Skeletal muscle satellite cell (primary cell): ENCODE data around the gene SPATA20.

Experiments used
- H3K27me3 ChIP-seq: 2 replicates; pipeline ENCODE4 v1.7.0; 2013; ENCODE audit warnings: low read length; ENCODE audit not compliant: control insufficient read depth, insufficient read depth
- H3K36me3 ChIP-seq: 2 replicates; pipeline ENCODE4 v1.7.0; 2013; ENCODE audit warnings: mild to moderate bottlenecking, control low read depth, low read length; ENCODE audit not compliant: insufficient read depth
- H3K4me1 ChIP-seq: 2 replicates; pipeline ENCODE4 v1.7.0; 2013; ENCODE audit warnings: low read length; ENCODE audit not compliant: control insufficient read depth, insufficient read depth
- H3K4me2 ChIP-seq: 2 replicates; pipeline ENCODE4 v1.7.0; 2013; ENCODE audit warnings: mild to moderate bottlenecking, low read length
- H3K4me3 ChIP-seq: 2 replicates; pipeline ENCODE4 v1.7.0; 2013; ENCODE audit warnings: low read length
- H3K9ac ChIP-seq: 2 replicates; pipeline ENCODE4 v1.7.0; 2013; ENCODE audit warnings: mild to moderate bottlenecking, low read depth, low read length, moderate library complexity
- H3K9me3 ChIP-seq: replicated peaks from 2 replicates; pipeline ENCODE4 v1.7.0; 2013; ENCODE audit warnings: mild to moderate bottlenecking, control low read depth, low read length

The SPATA20 gene

GRCh38 chr17:50585346-50585745, 38.4 kb downstream of the SPATA20 start:
- no peaks in the 10 kb centered on the region for H3K9me3 ChIP-seq
- H3K9ac ChIP-seq = no peak overlapping the region
- no peak overlapping the region for H3K4me2 ChIP-seq
- no peak overlapping the region for H3K4me3 ChIP-seq
- no peaks in the 10 kb centered on the region for H3K36me3 ChIP-seq
- H3K4me1 ChIP-seq = peaks cover 7% of the 10 kb centered on the region
- H3K27me3 ChIP-seq = peaks cover 54% of the 10 kb centered on the region

GRCh38 chr17:50585891-50586290, 38.9 kb downstream of the SPATA20 start:
- peaks cover 51% of the 10 kb centered on the region for H3K27me3 ChIP-seq
- peaks cover 7% of the 10 kb centered on the region for H3K4me1 ChIP-seq
- H3K4me2 ChIP-seq = no peak overlapping the region
- no peak overlapping the region for H3K9ac ChIP-seq
- no peaks in the 10 kb centered on the region for H3K9me3 ChIP-seq
- no peaks in the 10 kb centered on the region for H3K36me3 ChIP-seq
- no peak overlapping the region for H3K4me3 ChIP-seq

GRCh38 chr17:50586421-50587247, 39.7 kb downstream of the SPATA20 start:
- Histone ChIP-seq H3K27me3 (peaks cover 48% of the 10 kb centered on the region), H3K9me3 (no peaks in the 10 kb centered on the region), H3K4me2 (no peak overlapping the region), H3K36me3 (no peaks in the 10 kb centered on the region), H3K4me3 (no peak overlapping the region), H3K4me1 (peaks cover 7% of the 10 kb centered on the region), H3K9ac (no peak overlapping the region)

- Histone ChIP-seq H3K9ac (no peak overlapping the region), H3K4me2 (no peak overlapping the region), H3K27me3 (peaks cover 44% of the 10 kb centered on the region), H3K4me3 (no peak overlapping the region), H3K4me1 (peaks cover 7% of the 10 kb centered on the region), H3K9me3 (no peaks in the 10 kb centered on the region), H3K36me3 (no peaks in the 10 kb centered on the region)
These were observed 40.6 kb downstream of the SPATA20 start for GRCh38 chr17:50587571-50587970.

DNA sequence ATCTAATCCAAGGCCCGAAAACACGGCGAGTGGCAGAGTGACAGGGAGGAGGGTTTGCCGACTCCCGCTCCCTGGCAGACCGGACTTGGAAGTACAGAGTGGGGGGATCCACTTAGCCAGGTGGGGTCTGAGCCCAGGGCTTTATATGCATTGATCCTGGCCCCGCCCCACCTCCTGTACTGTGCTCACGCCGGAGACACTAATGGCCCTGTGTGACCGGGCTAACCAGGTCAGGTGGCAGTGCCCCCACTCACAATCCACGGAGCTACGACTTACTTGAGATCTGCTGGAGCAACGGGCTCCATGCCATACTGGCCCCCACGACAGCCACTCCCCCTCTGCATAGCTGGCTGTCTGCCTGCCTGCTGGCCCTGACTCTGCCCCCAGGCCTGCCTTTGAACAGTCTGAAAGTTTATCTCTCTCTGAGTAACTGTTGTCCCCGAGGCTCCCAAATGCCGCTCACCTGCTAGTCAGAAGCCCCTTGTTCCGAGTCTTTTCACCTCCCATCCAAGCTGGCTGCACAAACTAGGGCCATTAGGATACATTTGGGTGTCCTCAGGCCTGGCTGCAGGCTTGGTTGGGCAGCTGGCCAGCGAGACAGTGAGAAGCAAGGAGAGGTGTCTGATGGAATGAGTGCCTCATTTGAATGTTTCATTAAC, 41.5 kb downstream of the SPATA20 start:
- peaks cover 36% of the 10 kb centered on the region for H3K27me3 ChIP-seq
- H3K4me1 ChIP-seq = peaks cover 7% of the 10 kb centered on the region
- H3K36me3 ChIP-seq = no peaks in the 10 kb centered on the region
- H3K4me3 ChIP-seq = no peak overlapping the region
- no peaks in the 10 kb centered on the region for H3K9me3 ChIP-seq
- no peak overlapping the region for H3K9ac ChIP-seq
- no peak overlapping the region for H3K4me2 ChIP-seq

- H3K4me2 ChIP-seq = peak overlapping the region; percentile 1
- no peak overlapping the region for H3K9ac ChIP-seq
- no peak overlapping the region for H3K4me3 ChIP-seq
- no peaks in the 10 kb centered on the region for H3K36me3 ChIP-seq
- H3K27me3 ChIP-seq = peaks cover 30% of the 10 kb centered on the region
- no peaks in the 10 kb centered on the region for H3K9me3 ChIP-seq
- H3K4me1 ChIP-seq = peaks cover 7% of the 10 kb centered on the region
These were observed 42.2 kb downstream of the SPATA20 start for GRCh38 chr17:50589095-50589705.

DNA sequence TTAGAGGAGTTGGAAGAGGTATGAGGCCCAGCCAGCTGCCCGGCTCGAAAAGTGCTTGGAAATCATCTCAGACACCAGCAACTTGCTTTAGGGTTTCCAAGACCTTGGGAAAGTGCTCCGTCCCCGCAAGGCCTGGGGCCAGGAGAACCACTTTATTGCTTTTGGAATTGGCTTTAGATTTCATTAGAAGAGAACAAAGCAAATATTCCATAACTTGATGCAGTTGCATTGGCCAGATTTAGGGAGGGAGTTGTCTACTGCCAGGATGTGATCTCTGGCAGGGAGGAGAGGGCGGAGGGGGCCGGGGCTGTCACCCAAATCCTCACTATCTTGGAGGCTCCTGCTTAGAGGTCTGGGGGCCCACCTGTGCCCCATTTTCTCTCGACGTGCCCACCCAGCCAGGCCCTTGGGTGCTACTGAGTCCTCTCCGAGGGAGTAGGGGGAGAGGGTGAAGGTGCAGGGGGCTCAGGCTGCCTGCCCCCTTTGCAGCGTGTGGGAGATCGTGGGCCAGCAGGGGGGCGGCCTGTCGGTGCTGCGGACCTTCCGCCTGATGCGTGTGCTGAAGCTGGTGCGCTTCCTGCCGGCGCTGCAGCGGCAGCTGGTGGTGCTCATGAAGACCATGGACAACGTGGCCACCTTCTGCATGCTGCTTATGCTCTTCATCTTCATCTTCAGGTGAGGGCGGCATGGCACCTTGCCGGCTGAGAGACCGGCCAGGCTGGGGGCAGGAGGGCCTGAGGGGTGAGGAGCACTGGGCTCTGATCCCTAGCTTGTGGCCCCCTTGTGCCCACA, 44.2 kb downstream of the SPATA20 start:
- no peak overlapping the region for H3K4me3 ChIP-seq
- no peak overlapping the region for H3K4me2 ChIP-seq
- H3K9ac ChIP-seq = no peak overlapping the region
- peaks cover 7% of the 10 kb centered on the region for H3K4me1 ChIP-seq
- H3K36me3 ChIP-seq = no peaks in the 10 kb centered on the region
- H3K9me3 ChIP-seq = no peaks in the 10 kb centered on the region
- H3K27me3 ChIP-seq = peaks cover 22% of the 10 kb centered on the region

- H3K36me3 ChIP-seq = no peaks in the 10 kb centered on the region
- H3K4me3 ChIP-seq = no peak overlapping the region
- H3K9me3 ChIP-seq = no peaks in the 10 kb centered on the region
- peaks cover 9% of the 10 kb centered on the region for H3K27me3 ChIP-seq
- no peak overlapping the region for H3K4me2 ChIP-seq
- H3K4me1 ChIP-seq = peaks cover 7% of the 10 kb centered on the region
- no peak overlapping the region for H3K9ac ChIP-seq
These were observed 46.3 kb downstream of the SPATA20 start for GRCh38 chr17:50593321-50593720.

- Histone ChIP-seq H3K4me2 (no peak overlapping the region), H3K9me3 (no peaks in the 10 kb centered on the region), H3K9ac (no peak overlapping the region), H3K27me3 (peaks cover 12% of the 10 kb centered on the region), H3K36me3 (no peaks in the 10 kb centered on the region), H3K4me3 (no peak overlapping the region), H3K4me1 (peaks cover 4% of the 10 kb centered on the region)
These were observed 47.3 kb downstream of the SPATA20 start for GRCh38 chr17:50594128-50594823.

GRCh38 chr17:50594892-50595291, 47.9 kb downstream of the SPATA20 start:
- no peak overlapping the region for H3K9ac ChIP-seq
- no peak overlapping the region for H3K4me2 ChIP-seq
- peaks cover 12% of the 10 kb centered on the region for H3K27me3 ChIP-seq

More at GRCh38 chr17:50594892-50595291, 47.9 kb downstream of the SPATA20 start:
- Histone ChIP-seq H3K9me3 (no peaks in the 10 kb centered on the region), H3K4me1 (no peaks in the 10 kb centered on the region), H3K4me3 (no peak overlapping the region), H3K36me3 (no peaks in the 10 kb centered on the region)
